Measurements from ENCODE around the gene COMMD1. TPM values are rescaled to one million over a fixed set of nuclear protein-coding genes. Genes with fewer than 3 reads are reported as not detected.

COMMD1 gene
- total RNA-seq, 1 donor from 2014 or later, result 26.6 TPM

DNA sequence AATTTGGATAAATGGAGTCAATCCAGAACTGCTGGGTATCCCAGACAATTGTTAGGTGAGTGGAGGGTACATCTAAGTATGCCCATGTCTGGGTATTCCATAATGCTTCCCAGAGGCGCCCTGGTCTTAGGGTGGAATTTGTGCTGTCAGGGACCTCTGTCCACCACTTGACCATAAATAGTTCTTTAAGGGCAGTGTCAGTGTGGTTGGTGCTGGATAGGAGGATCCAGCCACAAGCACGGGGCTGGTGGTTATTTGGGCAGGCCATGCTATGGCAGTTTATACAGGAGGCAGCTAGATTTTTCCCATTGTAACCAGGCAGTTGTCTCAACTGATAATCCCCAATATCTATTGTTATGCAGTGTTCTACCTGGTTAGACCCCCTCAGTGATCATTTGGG is 186.0 kb downstream of the COMMD1 start:
- H3K4me3 ChIP-seq, result no peak overlapping the region
- H3K4me1 ChIP-seq, result no peaks in the 10 kb centered on the region
- no peaks in the 10 kb centered on the region for H3K36me3 ChIP-seq
- ATAC-seq (no peak), DNase-seq (no peak)
- no peak overlapping the region for H3K27ac ChIP-seq
- intact Hi-C loops (cut with DNase I), result no loop called here
- no peaks in the 10 kb centered on the region for H3K9me3 ChIP-seq
- TF ChIP-seq, protein P1, sequence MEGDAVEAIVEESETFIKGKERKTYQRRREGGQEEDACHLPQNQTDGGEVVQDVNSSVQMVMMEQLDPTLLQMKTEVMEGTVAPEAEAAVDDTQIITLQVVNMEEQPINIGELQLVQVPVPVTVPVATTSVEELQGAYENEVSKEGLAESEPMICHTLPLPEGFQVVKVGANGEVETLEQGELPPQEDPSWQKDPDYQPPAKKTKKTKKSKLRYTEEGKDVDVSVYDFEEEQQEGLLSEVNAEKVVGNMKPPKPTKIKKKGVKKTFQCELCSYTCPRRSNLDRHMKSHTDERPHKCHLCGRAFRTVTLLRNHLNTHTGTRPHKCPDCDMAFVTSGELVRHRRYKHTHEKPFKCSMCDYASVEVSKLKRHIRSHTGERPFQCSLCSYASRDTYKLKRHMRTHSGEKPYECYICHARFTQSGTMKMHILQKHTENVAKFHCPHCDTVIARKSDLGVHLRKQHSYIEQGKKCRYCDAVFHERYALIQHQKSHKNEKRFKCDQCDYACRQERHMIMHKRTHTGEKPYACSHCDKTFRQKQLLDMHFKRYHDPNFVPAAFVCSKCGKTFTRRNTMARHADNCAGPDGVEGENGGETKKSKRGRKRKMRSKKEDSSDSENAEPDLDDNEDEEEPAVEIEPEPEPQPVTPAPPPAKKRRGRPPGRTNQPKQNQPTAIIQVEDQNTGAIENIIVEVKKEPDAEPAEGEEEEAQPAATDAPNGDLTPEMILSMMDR (IDR thresholded peaks at IDR 0.05), result no peak
- H3K27me3 ChIP-seq (ENCODE audit: low read depth), result no peaks in the 10 kb centered on the region

DNA sequence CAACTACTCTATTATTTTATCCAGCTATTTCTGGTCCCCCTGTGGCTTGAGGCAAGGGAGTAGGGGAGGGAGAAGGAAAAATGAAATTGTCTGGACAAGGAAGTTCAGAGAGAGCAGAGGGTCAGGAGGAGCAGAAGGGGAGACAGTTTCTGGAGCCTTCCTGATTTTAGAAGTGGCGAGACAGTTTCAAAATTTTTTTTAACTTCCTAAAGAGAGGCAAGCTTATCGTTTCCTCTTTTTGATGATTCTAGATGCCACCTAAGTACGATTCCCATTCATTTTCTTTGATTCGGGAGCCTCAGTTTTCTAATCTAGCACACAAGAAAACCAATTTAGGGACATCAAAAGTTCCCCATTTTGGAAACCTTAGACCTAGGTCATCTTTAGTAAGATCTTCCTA is 193.6 kb downstream of the COMMD1 start:
- intact Hi-C loops (cut with DNase I), result no loop called here
- no peak for DNase-seq
- Histone ChIP-seq H3K27me3 (ENCODE audit: low read depth) (no peaks in the 10 kb centered on the region), H3K27ac (no peak overlapping the region), H3K4me3 (no peak overlapping the region), H3K36me3 (no peaks in the 10 kb centered on the region), H3K9me3 (no peaks in the 10 kb centered on the region), H3K4me1 (peaks cover 6% of the 10 kb centered on the region)
- ATAC-seq, result peak; percentile 45 to 53
- TF ChIP-seq, protein P1 (IDR thresholded peaks at IDR 0.05), result no peak

DNA sequence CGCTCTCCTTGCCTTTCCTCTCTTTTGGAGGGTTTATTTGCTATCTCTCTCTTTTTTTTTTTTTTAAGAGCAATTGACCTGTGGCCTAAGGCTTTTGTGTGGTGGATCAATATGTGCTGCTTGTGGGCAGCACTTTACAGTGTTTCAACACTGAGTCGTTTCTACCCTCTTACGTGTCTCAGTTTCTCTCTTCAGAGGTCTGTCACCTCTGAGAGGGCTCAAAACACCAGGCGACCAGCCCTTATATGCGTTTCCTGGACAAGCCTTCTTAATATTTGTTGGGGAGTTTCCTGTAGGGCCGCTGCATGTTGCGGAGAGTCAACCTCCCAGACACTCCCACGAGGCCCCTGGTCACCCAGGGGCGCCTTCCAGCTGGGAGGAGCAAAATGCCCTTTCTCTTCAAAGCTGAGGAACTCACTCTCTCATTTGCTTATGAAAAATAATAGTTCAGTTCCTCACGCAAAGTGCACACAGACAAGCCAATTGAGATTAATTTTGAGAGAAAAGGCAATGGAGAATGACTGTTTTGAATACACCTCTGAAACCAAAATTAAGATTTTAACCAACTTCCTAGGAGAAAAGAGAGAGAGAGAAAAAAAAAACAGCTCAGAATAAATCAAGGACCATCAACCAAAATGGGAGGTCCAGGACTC is 194.2 kb downstream of the COMMD1 start:
- Histone ChIP-seq H3K27me3 (ENCODE audit: low read depth) (no peaks in the 10 kb centered on the region), H3K9me3 (no peaks in the 10 kb centered on the region), H3K36me3 (no peaks in the 10 kb centered on the region), H3K4me3 (no peak overlapping the region), H3K27ac (no peak overlapping the region), H3K4me1 (peaks cover 6% of the 10 kb centered on the region)
- DNase-seq (no peak), ATAC-seq (no peak)
- intact Hi-C loops (cut with DNase I), result no loop called here
- TF ChIP-seq, protein P1 (IDR thresholded peaks at IDR 0.05), result no peak

DNA sequence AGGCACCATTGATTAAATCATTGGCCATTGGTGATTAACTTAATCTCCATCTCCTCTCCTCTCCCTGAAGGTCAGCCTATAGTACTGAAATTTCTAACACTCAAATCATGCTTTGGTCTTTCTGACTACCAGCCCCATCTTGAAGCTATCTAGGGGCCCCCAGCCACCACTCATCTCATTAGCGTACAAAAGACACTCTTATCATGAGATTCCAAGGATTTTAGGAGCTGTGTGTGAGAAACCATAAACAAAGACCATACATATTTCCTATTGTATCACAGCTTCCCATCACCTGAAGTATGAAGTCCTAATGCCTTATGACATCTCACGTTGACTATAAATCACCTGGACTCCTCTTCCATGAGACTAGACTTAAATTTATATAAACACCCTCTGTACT is 196.4 kb downstream of the COMMD1 start:
- ATAC-seq, result no peak
- H3K27ac ChIP-seq, result no peak overlapping the region

DNA sequence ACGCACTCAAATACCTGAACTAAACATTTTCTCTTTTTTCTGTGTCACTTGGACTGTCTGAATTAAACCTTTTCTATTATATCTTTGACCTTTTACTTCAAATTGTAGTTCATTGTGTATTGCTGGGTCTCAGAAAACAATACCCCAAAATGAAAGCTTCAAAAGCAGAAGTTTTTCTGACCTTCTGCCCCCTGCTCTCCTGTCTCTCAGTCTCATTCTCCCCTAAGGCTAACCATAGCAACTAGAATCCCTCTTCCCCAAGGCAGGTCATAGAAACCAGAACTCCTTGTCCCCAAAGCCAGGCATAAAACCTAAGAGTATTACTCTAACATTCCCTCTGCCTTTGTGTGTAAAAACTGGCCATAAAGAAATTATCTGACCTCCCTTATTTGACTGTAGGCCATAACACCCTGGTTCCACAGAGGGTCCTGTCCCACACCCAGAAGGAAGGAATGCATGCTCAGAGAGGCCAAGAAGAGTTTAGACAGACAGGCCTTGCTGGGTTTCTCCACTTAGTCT is 197.0 kb downstream of the COMMD1 start:
- Histone ChIP-seq H3K9me3 (no peaks in the 10 kb centered on the region), H3K4me1 (peaks cover 6% of the 10 kb centered on the region), H3K27me3 (ENCODE audit: low read depth) (no peaks in the 10 kb centered on the region), H3K36me3 (no peaks in the 10 kb centered on the region), H3K27ac (no peak overlapping the region), H3K4me3 (no peak overlapping the region)
- intact Hi-C loops (cut with DNase I), result no loop called here
- DNase-seq (no peak), ATAC-seq (no peak)
- TF ChIP-seq, protein P1 (IDR thresholded peaks at IDR 0.05), result no peak

More for the DNA sequence above, 196.4 kb downstream of the COMMD1 start:
- DNase-seq, result no peak
- Histone ChIP-seq H3K27me3 (ENCODE audit: low read depth) (no peaks in the 10 kb centered on the region), H3K4me3 (no peak overlapping the region), H3K36me3 (no peaks in the 10 kb centered on the region), H3K9me3 (no peaks in the 10 kb centered on the region), H3K4me1 (peaks cover 6% of the 10 kb centered on the region)
- intact Hi-C loops (cut with DNase I), result no loop called here
- TF ChIP-seq, protein P1 (IDR thresholded peaks at IDR 0.05), result no peak
